DOHH2 (cell line): ENCODE measurements around the gene OR5AN1.

Source experiments
- CTCF ChIP-seq: fragments of 200-600 bp; sonication (generic); IDR thresholded peaks from one replicate; pipeline ENCODE4 v1.5.1; 2014; ENCODE audit warnings: antibody characterized with exemption, mild to moderate bottlenecking, low read depth, low read length; ENCODE audit not compliant: poor library complexity, severe bottlenecking
- EZH2phosphoT487 ChIP-seq: fragments of 200-600 bp; sonication (generic); IDR thresholded peaks from 2 replicates; pipeline ENCODE4 v1.6.1; 2017; ENCODE audit warnings: borderline replicate concordance, mild to moderate bottlenecking, antibody characterized with exemption, low read length, moderate library complexity, mixed read lengths

GRCh38 chr11:59394186-59394585, 35.5 kb downstream of the OR5AN1 start:
- no peak for TF ChIP-seq EZH2phosphoT487
- no peak for TF ChIP-seq CTCF
